ENCODE results near the gene FUOM. TPM values are rescaled to one million over a fixed set of nuclear protein-coding genes. Genes with fewer than 3 reads are reported as not detected.

The FUOM gene
- total RNA-seq, 1 donor from 2014 or later: 54.0 TPM

GRCh38 chr10:133366130-133366478 lies 8.3 kb upstream of the FUOM start:
- H3K4me3 ChIP-seq: no peak overlapping the region
- H3K36me3 ChIP-seq: peaks cover 3 to 64% of the 10 kb centered on the region in 2 donors
- no peaks in the 10 kb centered on the region for H3K4me1 ChIP-seq
- no peaks in the 10 kb centered on the region for H3K27me3 ChIP-seq
- no peak for DNase-seq (ENCODE audit: extremely low spot score in 2 of 2)
- intact Hi-C loops (cut with DNase I): no loop called here
- no peak overlapping the region for H3K27ac ChIP-seq
- H3K9me3 ChIP-seq: no peaks in the 10 kb centered on the region
- TF ChIP-seq, protein P1, sequence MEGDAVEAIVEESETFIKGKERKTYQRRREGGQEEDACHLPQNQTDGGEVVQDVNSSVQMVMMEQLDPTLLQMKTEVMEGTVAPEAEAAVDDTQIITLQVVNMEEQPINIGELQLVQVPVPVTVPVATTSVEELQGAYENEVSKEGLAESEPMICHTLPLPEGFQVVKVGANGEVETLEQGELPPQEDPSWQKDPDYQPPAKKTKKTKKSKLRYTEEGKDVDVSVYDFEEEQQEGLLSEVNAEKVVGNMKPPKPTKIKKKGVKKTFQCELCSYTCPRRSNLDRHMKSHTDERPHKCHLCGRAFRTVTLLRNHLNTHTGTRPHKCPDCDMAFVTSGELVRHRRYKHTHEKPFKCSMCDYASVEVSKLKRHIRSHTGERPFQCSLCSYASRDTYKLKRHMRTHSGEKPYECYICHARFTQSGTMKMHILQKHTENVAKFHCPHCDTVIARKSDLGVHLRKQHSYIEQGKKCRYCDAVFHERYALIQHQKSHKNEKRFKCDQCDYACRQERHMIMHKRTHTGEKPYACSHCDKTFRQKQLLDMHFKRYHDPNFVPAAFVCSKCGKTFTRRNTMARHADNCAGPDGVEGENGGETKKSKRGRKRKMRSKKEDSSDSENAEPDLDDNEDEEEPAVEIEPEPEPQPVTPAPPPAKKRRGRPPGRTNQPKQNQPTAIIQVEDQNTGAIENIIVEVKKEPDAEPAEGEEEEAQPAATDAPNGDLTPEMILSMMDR (IDR thresholded peaks at IDR 0.05): no peak
- TF ChIP-seq POLR2AphosphoS5 (IDR thresholded peaks at IDR 0.05; ENCODE audit: insufficient read depth in 1 of 2, low read depth in 1 of 2) (no peak), POLR2A (IDR thresholded peaks at IDR 0.05) (no peak)

- Histone ChIP-seq H3K27ac (no peak overlapping the region), H3K9me3 (no peaks in the 10 kb centered on the region), H3K4me1 (no peaks in the 10 kb centered on the region), H3K27me3 (no peaks in the 10 kb centered on the region), H3K4me3 (no peak overlapping the region), H3K36me3 (peaks cover 3 to 61% of the 10 kb centered on the region in 2 donors)
- intact Hi-C loops (cut with DNase I): no loop called here
- no peak for DNase-seq (ENCODE audit: extremely low spot score in 2 of 2)
- TF ChIP-seq, protein P1 (IDR thresholded peaks at IDR 0.05): no peak
- TF ChIP-seq POLR2AphosphoS5 (IDR thresholded peaks at IDR 0.05; ENCODE audit: insufficient read depth in 1 of 2, low read depth in 1 of 2) (no peak), POLR2A (IDR thresholded peaks at IDR 0.05) (no peak)
Measured at GRCh38 chr10:133365461-133366129, 7.8 kb upstream of the FUOM start.

GRCh38 chr10:133364645-133365431 lies 7.0 kb upstream of the FUOM start:
- no peaks in the 10 kb centered on the region for H3K4me1 ChIP-seq
- H3K36me3 ChIP-seq: peaks cover 3 to 54% of the 10 kb centered on the region in 2 donors
- TF ChIP-seq, protein P1 (IDR thresholded peaks at IDR 0.05): no peak
- no peak for TF ChIP-seq POLR2A (IDR thresholded peaks at IDR 0.05)
- TF ChIP-seq POLR2AphosphoS5 (IDR thresholded peaks at IDR 0.05; ENCODE audit: insufficient read depth in 1 of 2, low read depth in 1 of 2): no peak
- H3K9me3 ChIP-seq: no peaks in the 10 kb centered on the region
- no peak overlapping the region for H3K27ac ChIP-seq
- DNase-seq (ENCODE audit: extremely low spot score in 2 of 2): no peak
- H3K27me3 ChIP-seq: no peaks in the 10 kb centered on the region
- intact Hi-C loops (cut with DNase I): no loop called here
- no peak overlapping the region for H3K4me3 ChIP-seq

DNA sequence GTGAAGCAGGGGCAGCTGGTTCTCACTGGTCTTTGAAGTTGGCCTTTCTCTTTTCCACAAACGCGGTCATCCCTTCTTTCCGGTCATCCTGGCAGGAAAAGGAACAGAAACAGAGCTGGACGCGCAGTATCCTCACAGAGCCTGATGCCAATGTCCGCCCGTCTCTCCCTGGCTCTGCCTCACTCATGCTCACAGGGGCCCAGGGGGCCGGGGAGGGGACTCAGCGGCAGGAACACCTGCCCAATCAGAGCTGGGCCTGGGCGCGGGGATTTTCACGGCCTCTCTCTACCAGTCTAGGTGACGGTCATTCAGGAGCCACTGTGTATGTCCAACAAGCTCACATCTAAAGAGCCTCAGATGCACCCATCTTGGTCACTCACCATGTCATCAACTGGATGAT lies 5.0 kb upstream of the FUOM start:
- H3K36me3 ChIP-seq: peaks cover 3 to 36% of the 10 kb centered on the region in 2 donors
- intact Hi-C loops (cut with DNase I): no loop called here
- no peak overlapping the region for H3K4me3 ChIP-seq
- H3K27ac ChIP-seq: no peak overlapping the region
- no peak for DNase-seq (ENCODE audit: extremely low spot score in 2 of 2)
- H3K27me3 ChIP-seq: no peaks in the 10 kb centered on the region
- no peaks in the 10 kb centered on the region for H3K4me1 ChIP-seq
- H3K9me3 ChIP-seq: no peaks in the 10 kb centered on the region
- TF ChIP-seq, protein P1 (IDR thresholded peaks at IDR 0.05): no peak
- TF ChIP-seq POLR2A (IDR thresholded peaks at IDR 0.05) (no peak), POLR2AphosphoS5 (IDR thresholded peaks at IDR 0.05; ENCODE audit: insufficient read depth in 1 of 2, low read depth in 1 of 2) (no peak)
